NCI-H2196 treated with DMSO at 0.1 percent for 48 hours (cell line): ENCODE measurements around the gene SAFB2.

Experiments
- DNase-seq: peaks from one replicate; lab custom pipeline; 2025; ENCODE audit not compliant: unreplicated experiment; lab: John Stamatoyannopoulos, UW

SAFB2 gene

GRCh38 chr19:5585461-5586299, 36.9 kb downstream of the SAFB2 start:
- peak; percentile 21 for DNase-seq

GRCh38 chr19:5580161-5580571, 42.4 kb downstream of the SAFB2 start:
- DNase-seq = no peak

GRCh38 chr19:5579697-5580096, 42.9 kb downstream of the SAFB2 start:
- DNase-seq = no peak

GRCh38 chr19:5579286-5579685, 43.3 kb downstream of the SAFB2 start:
- DNase-seq = no peak

GRCh38 chr19:5578097-5578846, 44.3 kb downstream of the SAFB2 start:
- peak; percentile 33 for DNase-seq

- no peak for DNase-seq
Measured at GRCh38 chr19:5575590-5575989, 47.0 kb downstream of the SAFB2 start.

- DNase-seq = no peak
Measured at GRCh38 chr19:5572556-5573286, 49.9 kb downstream of the SAFB2 start.

- DNase-seq = no peak
Measured at GRCh38 chr19:5571777-5572176, 50.8 kb downstream of the SAFB2 start.

GRCh38 chr19:5567970-5568407, 54.6 kb downstream of the SAFB2 start:
- DNase-seq = no peak

- no peak for DNase-seq
Measured at GRCh38 chr19:5567360-5567969, 55.1 kb downstream of the SAFB2 start, which contains the start of gene TINCR. Gene TINCR (minus strand): TSS chr19:5567953.

- no peak for DNase-seq
Measured at GRCh38 chr19:5564930-5565329, 57.6 kb downstream of the SAFB2 start.

- no peak for DNase-seq
Measured at GRCh38 chr19:5563935-5564612, 58.5 kb downstream of the SAFB2 start.

- DNase-seq = no peak
Measured at GRCh38 chr19:5563008-5563431, 59.6 kb downstream of the SAFB2 start.

GRCh38 chr19:5562280-5562679, 60.3 kb downstream of the SAFB2 start:
- DNase-seq = no peak

GRCh38 chr19:5561559-5561958, 61.0 kb downstream of the SAFB2 start:
- DNase-seq = no peak

- no peak for DNase-seq
Measured at GRCh38 chr19:5560156-5560555, 62.4 kb downstream of the SAFB2 start.

- no peak for DNase-seq
Measured at GRCh38 chr19:5559804-5560133, 62.8 kb downstream of the SAFB2 start.

- no peak for DNase-seq
Measured at GRCh38 chr19:5558101-5558621, 64.4 kb downstream of the SAFB2 start.

- DNase-seq = no peak
Measured at GRCh38 chr19:5557691-5558090, 64.9 kb downstream of the SAFB2 start.

- DNase-seq = no peak
Measured at GRCh38 chr19:5554828-5555227, 67.7 kb downstream of the SAFB2 start.
